ENCODE measurements around the gene PKDCC. TPM values are rescaled to one million over a fixed set of nuclear protein-coding genes. Genes with fewer than 3 reads are reported as not detected.
"Not testable (repeated sequence)": the region's sequence is repeated elsewhere in the genome, so short reads cannot be mapped to it uniquely, and the experiment has no call there.

PKDCC gene
- total RNA-seq, 1 donor: 8.2 TPM

DNA sequence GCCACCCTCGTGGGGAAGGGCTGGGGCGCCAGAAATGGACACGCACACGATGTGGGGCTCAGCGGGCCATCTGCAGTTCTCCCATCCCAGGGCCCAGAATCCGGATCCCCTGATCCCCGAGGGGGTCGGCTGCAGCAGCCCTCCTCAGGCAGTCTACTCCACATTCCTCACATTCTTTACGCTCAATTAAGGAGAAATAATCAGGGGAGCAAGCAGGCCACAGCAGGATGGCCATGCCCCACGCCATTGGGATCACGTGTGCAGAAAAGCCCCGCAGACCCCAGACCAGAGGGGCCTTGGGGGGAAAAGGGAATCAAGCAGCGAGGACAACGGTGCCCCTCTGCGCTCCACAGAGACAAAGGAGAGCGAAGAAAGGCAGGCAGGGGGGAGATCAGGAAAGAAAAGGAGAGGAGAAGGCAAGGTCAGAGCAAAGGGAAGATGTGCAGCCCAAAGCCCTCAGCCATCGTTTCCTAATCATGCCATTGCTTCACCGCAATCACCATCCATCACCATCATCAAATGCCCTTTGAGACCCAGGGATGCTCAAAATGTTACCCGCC is 17.5 kb upstream of the PKDCC start:
- no peak overlapping the region for H3K4me3 ChIP-seq (ENCODE audit: low read depth, low read length)
- TF ChIP-seq, protein P1, sequence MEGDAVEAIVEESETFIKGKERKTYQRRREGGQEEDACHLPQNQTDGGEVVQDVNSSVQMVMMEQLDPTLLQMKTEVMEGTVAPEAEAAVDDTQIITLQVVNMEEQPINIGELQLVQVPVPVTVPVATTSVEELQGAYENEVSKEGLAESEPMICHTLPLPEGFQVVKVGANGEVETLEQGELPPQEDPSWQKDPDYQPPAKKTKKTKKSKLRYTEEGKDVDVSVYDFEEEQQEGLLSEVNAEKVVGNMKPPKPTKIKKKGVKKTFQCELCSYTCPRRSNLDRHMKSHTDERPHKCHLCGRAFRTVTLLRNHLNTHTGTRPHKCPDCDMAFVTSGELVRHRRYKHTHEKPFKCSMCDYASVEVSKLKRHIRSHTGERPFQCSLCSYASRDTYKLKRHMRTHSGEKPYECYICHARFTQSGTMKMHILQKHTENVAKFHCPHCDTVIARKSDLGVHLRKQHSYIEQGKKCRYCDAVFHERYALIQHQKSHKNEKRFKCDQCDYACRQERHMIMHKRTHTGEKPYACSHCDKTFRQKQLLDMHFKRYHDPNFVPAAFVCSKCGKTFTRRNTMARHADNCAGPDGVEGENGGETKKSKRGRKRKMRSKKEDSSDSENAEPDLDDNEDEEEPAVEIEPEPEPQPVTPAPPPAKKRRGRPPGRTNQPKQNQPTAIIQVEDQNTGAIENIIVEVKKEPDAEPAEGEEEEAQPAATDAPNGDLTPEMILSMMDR (IDR thresholded peaks at IDR 0.05; ENCODE audit: insufficient read depth, low read depth, low read length): no peak
- DNase-seq (ENCODE audit: low read depth): no peak

DNA sequence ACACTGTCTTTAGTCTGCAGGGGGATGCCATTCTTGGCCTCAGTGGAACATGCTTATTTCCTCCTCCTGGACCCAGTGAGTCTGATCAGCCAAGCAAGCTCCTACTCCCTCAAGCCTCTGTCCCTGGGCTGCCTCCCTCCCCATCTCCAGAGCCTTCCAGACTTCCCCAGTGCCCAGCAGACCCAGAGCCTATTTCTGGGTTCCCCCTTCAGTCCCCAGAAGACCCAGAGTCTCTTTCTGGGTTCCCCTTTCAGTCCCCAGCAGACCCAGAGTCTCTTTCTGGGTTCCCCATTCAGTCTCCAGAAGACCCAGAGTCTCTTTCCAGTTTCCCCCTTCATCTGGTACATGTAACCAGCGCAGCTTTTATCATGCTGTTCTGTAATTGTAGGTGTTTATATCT is 17.0 kb upstream of the PKDCC start:
- no peak for DNase-seq (ENCODE audit: low read depth)
- TF ChIP-seq, protein P1 (IDR thresholded peaks at IDR 0.05; ENCODE audit: insufficient read depth, low read depth, low read length): no peak
- no peak overlapping the region for H3K4me3 ChIP-seq (ENCODE audit: low read depth, low read length)

DNA sequence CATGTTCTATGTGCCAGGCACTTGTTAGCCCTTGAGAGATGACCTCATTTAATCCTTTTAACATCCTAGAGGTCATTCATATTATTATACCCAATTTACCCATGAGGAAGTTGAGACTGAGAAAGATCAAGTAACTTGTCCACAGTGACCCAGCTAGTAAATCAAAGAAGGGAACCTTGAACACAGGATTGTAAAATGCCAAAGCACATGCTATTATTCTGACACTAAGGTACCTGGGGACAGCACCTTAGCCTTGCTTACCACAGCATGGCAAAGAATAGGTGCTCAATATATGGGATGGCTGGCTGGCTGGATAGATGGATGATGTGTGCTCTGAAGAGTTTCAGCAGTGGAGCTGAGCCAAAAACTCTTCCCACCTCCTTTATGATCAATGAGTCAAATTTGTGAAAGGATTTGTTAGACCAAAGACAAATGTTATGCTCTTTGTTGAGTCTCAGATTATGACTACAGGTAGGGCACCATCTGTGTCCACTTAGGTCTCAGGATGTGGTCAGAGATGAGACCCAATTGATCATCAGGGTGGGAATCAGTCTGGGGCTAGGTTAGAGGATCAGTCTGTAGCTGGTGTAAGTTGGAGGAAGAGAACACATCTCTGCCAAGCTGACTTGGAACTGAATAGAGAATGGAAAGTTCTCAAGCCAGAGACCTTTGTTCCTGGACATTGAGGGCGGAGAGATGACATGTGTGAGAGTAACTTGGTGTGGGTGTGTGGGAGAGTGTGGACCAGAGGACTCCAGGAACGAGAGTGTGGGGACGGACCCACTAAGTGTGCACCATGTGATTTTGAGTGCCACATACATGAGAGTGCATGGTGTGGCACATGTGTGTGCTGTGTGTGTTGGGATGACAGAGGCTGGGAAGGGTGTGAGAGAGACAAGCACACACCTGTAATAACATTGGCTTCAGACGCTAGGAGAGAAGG is 16.3 kb upstream of the PKDCC start:
- no peak overlapping the region for H3K4me3 ChIP-seq (ENCODE audit: low read depth, low read length)
- TF ChIP-seq, protein P1 (IDR thresholded peaks at IDR 0.05; ENCODE audit: insufficient read depth, low read depth, low read length): no peak
- no peak for DNase-seq (ENCODE audit: low read depth)

DNA sequence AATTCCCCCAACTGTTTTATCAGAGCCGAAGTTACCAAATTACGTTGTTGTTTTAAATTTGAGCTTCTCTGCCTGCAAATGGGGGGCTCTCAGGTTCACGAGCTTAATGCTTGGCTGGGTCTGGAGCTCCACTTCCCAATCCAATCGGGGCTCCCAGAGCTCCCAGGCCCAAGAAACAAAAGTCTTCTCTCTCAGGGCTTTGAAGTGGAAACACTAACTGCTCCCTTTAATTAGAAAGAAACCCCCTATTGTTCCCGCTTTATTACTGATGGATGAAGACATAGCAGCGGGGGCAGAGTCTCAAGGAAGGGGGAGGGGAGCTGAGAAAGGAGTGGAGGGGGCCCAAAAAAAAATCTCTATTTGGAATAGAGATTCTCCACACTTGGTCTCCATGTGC is 15.6 kb upstream of the PKDCC start:
- TF ChIP-seq, protein P1 (IDR thresholded peaks at IDR 0.05; ENCODE audit: insufficient read depth, low read depth, low read length): no peak

DNA sequence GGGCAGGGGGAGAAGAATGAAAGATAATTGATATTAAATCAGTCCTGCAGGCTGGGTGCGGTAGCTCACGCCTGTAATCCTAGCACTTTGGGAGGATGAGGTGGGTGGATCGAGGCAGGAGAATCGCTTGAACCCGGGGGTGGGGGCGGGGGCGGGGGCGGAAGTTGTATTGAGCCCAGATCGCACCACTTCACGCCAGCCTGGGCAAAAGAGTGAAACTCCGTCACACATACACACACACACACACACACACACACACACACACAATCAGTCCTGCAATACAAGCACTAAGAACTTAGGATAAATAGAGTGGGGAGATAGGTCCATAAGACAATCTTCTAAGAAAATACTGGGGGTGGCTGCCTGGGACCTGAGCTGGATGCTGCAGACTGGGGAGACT is 15.1 kb upstream of the PKDCC start:
- no peak overlapping the region for H3K4me3 ChIP-seq (ENCODE audit: low read depth, low read length)
- TF ChIP-seq, protein P1 (IDR thresholded peaks at IDR 0.05; ENCODE audit: insufficient read depth, low read depth, low read length): no peak
- DNase-seq (ENCODE audit: low read depth): no peak

More for the DNA sequence above, 15.6 kb upstream of the PKDCC start:
- no peak overlapping the region for H3K4me3 ChIP-seq (ENCODE audit: low read depth, low read length)
- no peak for DNase-seq (ENCODE audit: low read depth)

DNA sequence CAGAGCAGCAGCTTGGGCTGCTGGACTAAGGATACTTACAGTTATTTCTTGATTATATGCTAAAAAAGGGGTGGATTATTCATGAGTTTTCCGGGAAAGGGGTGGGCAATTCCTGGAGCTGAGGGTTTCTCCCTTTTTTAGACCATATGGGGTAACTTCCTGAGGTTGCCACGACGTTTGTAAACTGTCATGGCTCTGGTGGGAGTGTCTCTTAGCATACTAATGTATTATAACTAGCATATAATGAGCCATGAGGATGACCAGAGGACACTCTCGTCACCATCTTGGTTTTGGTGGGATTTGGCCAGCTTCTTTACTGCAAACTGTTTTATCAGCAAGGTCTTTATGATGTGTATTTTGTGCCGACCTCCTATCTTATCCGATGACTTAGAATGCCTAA is 13.7 kb upstream of the PKDCC start:
- DNase-seq (ENCODE audit: low read depth): peak; percentile 19
- not testable (repeated sequence) for H3K4me3 ChIP-seq (ENCODE audit: low read depth, low read length)

DNA sequence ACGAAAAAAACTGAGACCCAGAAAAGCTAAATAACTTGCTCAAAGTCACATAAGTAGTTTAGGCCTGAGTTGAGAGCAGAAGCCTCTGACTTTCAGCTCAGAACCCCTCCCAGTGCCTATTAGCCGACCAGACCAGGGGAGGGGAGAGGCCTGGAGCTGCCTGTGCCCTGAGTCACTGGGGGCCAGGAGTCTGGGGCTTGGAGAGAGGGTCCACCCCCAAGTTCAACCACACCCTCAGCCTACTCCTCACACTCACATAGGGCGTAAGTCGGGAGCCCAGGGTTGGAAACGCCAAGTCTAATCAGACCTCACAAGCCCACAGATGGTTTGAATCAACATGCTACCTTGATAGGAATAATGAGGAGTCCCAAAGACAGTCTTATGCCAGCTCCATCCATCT is 12.6 kb upstream of the PKDCC start:
- TF ChIP-seq, protein P1 (IDR thresholded peaks at IDR 0.05; ENCODE audit: insufficient read depth, low read depth, low read length): no peak
- H3K4me3 ChIP-seq (ENCODE audit: low read depth, low read length): no peak overlapping the region
- peak; percentile 61 for DNase-seq (ENCODE audit: low read depth)

Data from fibroblast of villous mesenchyme (primary cell).